GM19438 (cell line): ENCODE results near the gene FAM149A.
A peak's percentile ranks its signal among the peaks of the same experiment; 100 is the strongest.

Source experiments
- ATAC-seq: cut with Tn5 transposase; IDR thresholded peaks from one replicate; pipeline ENCODE4 v1.9.1; 2021; ENCODE audit warnings: low read depth; ENCODE audit not compliant: unreplicated experiment

The FAM149A gene

GRCh38 chr4:186104890-186105646, 564 bp downstream of the FAM149A start:
- peak; percentile 47 for ATAC-seq

GRCh38 chr4:186105647-186106321, 1.3 kb downstream of the FAM149A start:
- peak; percentile 41 for ATAC-seq

GRCh38 chr4:186107947-186108346, 3.4 kb downstream of the FAM149A start:
- ATAC-seq, result no peak

GRCh38 chr4:186108391-186108790, 3.9 kb downstream of the FAM149A start:
- no peak for ATAC-seq

- ATAC-seq, result no peak
Measured at GRCh38 chr4:186109245-186109644, 4.7 kb downstream of the FAM149A start.

- ATAC-seq, result no peak
Measured at GRCh38 chr4:186116697-186117096, 12.2 kb downstream of the FAM149A start.

GRCh38 chr4:186118582-186118981, 14.1 kb downstream of the FAM149A start:
- ATAC-seq, result no peak

GRCh38 chr4:186121057-186121456, 16.6 kb downstream of the FAM149A start:
- no peak for ATAC-seq

- ATAC-seq, result no peak
Measured at GRCh38 chr4:186128842-186129241, 24.3 kb downstream of the FAM149A start.

- no peak for ATAC-seq
Measured at GRCh38 chr4:186131935-186132334, 27.4 kb downstream of the FAM149A start.

GRCh38 chr4:186132577-186133242, 28.2 kb downstream of the FAM149A start:
- ATAC-seq, result no peak

- ATAC-seq, result peak; percentile 98
Measured at GRCh38 chr4:186134257-186134656, 29.8 kb downstream of the FAM149A start.

GRCh38 chr4:186134861-186135260, 30.4 kb downstream of the FAM149A start:
- no peak for ATAC-seq

GRCh38 chr4:186137196-186137794, 32.8 kb downstream of the FAM149A start:
- no peak for ATAC-seq

GRCh38 chr4:186144198-186144945, 39.9 kb downstream of the FAM149A start:
- ATAC-seq, result peak; percentile 52

GRCh38 chr4:186144946-186145569, 40.6 kb downstream of the FAM149A start:
- peak; percentile 40 for ATAC-seq

GRCh38 chr4:186146458-186146857, 42.0 kb downstream of the FAM149A start:
- no peak for ATAC-seq

GRCh38 chr4:186148336-186148975, 44.0 kb downstream of the FAM149A start:
- no peak for ATAC-seq

- no peak for ATAC-seq
Measured at GRCh38 chr4:186149872-186150271, 45.4 kb downstream of the FAM149A start.
